H9 (cell line): ENCODE data around the gene ZSWIM8. TPM values are rescaled to one million over a fixed set of nuclear protein-coding genes. Genes with fewer than 3 reads are reported as not detected.
"Not testable (repeated sequence)": the region's sequence is repeated elsewhere in the genome, so short reads cannot be mapped to it uniquely, and the experiment has no call there.

Experiments used
- DNase-seq: peaks from one replicate; pipeline ENCODE4 v3.0.0-alpha.2; 2017
- H2AFZ ChIP-seq: one replicate; pipeline ENCODE4 v1.6.1; 2013; ENCODE audit warnings: mild to moderate bottlenecking, low read length, control low read depth, moderate library complexity
- H2AK5ac ChIP-seq: 2 replicates; pipeline ENCODE4 v1.6.1; 2013; ENCODE audit warnings: low read length, control low read depth, mixed read lengths; ENCODE audit not compliant: insufficient read length
- H2BK120ac ChIP-seq: one replicate; pipeline ENCODE4 v1.6.1; 2013; ENCODE audit warnings: low read depth, mild to moderate bottlenecking, low read length, control low read depth, inconsistent platforms; ENCODE audit not compliant: poor library complexity, severe bottlenecking
- H2BK12ac ChIP-seq: 2 replicates; pipeline ENCODE4 v1.6.1; 2013; ENCODE audit warnings: low read length, control low read depth, mixed read lengths, low read depth; ENCODE audit not compliant: insufficient read length
- H2BK15ac ChIP-seq: 2 replicates; pipeline ENCODE4 v1.6.1; 2013; ENCODE audit warnings: low read depth, low read length, control low read depth
- H2BK20ac ChIP-seq: one replicate; pipeline ENCODE4 v1.6.1; 2013; ENCODE audit warnings: low read depth, mild to moderate bottlenecking, low read length, control low read depth, inconsistent platforms; ENCODE audit not compliant: poor library complexity, severe bottlenecking
- H2BK5ac ChIP-seq: 2 replicates; pipeline ENCODE4 v1.6.1; 2013; ENCODE audit warnings: low read length, control low read depth, mixed read lengths; ENCODE audit not compliant: insufficient read length
- H3K14ac ChIP-seq: 2 replicates; pipeline ENCODE4 v1.6.1; 2013; ENCODE audit warnings: low read length, control low read depth; ENCODE audit not compliant: insufficient read depth
- H3K18ac ChIP-seq: 2 replicates; pipeline ENCODE4 v1.6.1; 2013; ENCODE audit warnings: low read depth, mild to moderate bottlenecking, mixed read lengths, low read length, control low read depth; ENCODE audit not compliant: insufficient read length
- H3K23ac ChIP-seq: 2 replicates; pipeline ENCODE4 v1.6.1; 2013; ENCODE audit warnings: low read length, control low read depth, mixed read lengths, low read depth; ENCODE audit not compliant: insufficient read length
- H3K23me2 ChIP-seq: 2 replicates; pipeline ENCODE4 v1.6.1; 2013; ENCODE audit warnings: low read depth, mild to moderate bottlenecking, mixed read lengths, low read length, control low read depth; ENCODE audit not compliant: insufficient read length, poor library complexity, severe bottlenecking
- H3K27ac ChIP-seq: 2 replicates; pipeline ENCODE4 v1.5.1; 2013; ENCODE audit warnings: low read length, control low read depth, mixed read lengths, low read depth; ENCODE audit not compliant: insufficient read length
- H3K27me3 ChIP-seq: 2 replicates; pipeline ENCODE4 v1.6.1; 2013; ENCODE audit warnings: low read length, control low read depth, inconsistent platforms; ENCODE audit not compliant: insufficient read depth
- H3K4ac ChIP-seq: 2 replicates; pipeline ENCODE4 v1.6.1; 2013; ENCODE audit warnings: low read depth, mild to moderate bottlenecking, control low read depth, inconsistent platforms, low read length, moderate library complexity
- H3K4me1 ChIP-seq: 2 replicates; pipeline ENCODE4 v1.6.1; 2013; ENCODE audit warnings: low read length, control low read depth, inconsistent platforms; ENCODE audit not compliant: insufficient read depth
- H3K4me2 ChIP-seq: 2 replicates; pipeline ENCODE4 v1.6.1; 2013; ENCODE audit warnings: low read length, control low read depth, mixed read lengths; ENCODE audit not compliant: insufficient read length, insufficient read depth
- H3K56ac ChIP-seq: 2 replicates; pipeline ENCODE4 v1.6.1; 2013; ENCODE audit warnings: low read depth, mild to moderate bottlenecking, mixed read lengths, low read length, control low read depth; ENCODE audit not compliant: insufficient read length
- H3K79me1 ChIP-seq: 2 replicates; pipeline ENCODE4 v1.6.1; 2013; ENCODE audit warnings: low read depth, mild to moderate bottlenecking, moderate library complexity, low read length, control low read depth, inconsistent platforms; ENCODE audit not compliant: insufficient read depth, poor library complexity, severe bottlenecking
- H3K79me2 ChIP-seq: 2 replicates; pipeline ENCODE4 v1.6.1; 2013; ENCODE audit warnings: low read length, control low read depth, inconsistent platforms; ENCODE audit not compliant: insufficient read depth
- H3K9ac ChIP-seq: 2 replicates; pipeline ENCODE4 v1.6.1; 2013; ENCODE audit warnings: low read length, control low read depth, mixed read lengths; ENCODE audit not compliant: insufficient read length; ENCODE audit errors: extremely low read depth
- H3K9me3 ChIP-seq: one replicate; pipeline ENCODE4 v1.6.1; 2013; ENCODE audit warnings: low read depth, low read length, inconsistent platforms; ENCODE audit not compliant: control insufficient read depth
- H3T11ph ChIP-seq: one replicate; pipeline ENCODE4 v1.6.1; 2013; ENCODE audit warnings: mild to moderate bottlenecking, low read length, control low read depth, inconsistent platforms
- H4K20me1 ChIP-seq: one replicate; pipeline ENCODE4 v1.6.1; 2013; ENCODE audit not compliant: control insufficient read depth, insufficient read length, insufficient read depth
- H4K5ac ChIP-seq: 2 replicates; pipeline ENCODE4 v1.6.1; 2013; ENCODE audit warnings: low read depth, mild to moderate bottlenecking, mixed read lengths, low read length, control low read depth; ENCODE audit not compliant: insufficient read length
- H4K8ac ChIP-seq: replicated peaks from 2 replicates; pipeline ENCODE4 v1.6.1; 2013; ENCODE audit warnings: low read length, control low read depth, mixed read lengths, low read depth; ENCODE audit not compliant: insufficient read length
- H4K91ac ChIP-seq: 2 replicates; pipeline ENCODE4 v1.6.1; 2013; ENCODE audit warnings: low read depth, mild to moderate bottlenecking, moderate library complexity, mixed read lengths, low read length, control low read depth; ENCODE audit not compliant: insufficient read length
- H3K27ac Mint-ChIP-seq, 3 experiments: 2 replicates in 2 of 3; 3 replicates in 1 of 3; pipeline ENCODE4 v1.8.0; 2020 to 2021; ENCODE audit warnings: mixed read lengths in 3 of 3, mild to moderate bottlenecking in 1 of 3, moderate library complexity in 1 of 3
- H3K27me3 Mint-ChIP-seq: 2 replicates; pipeline ENCODE4 v1.8.0; 2021; ENCODE audit warnings: low read depth, mild to moderate bottlenecking, moderate library complexity, mixed read lengths
- H3K36me3 Mint-ChIP-seq, 3 experiments: 2 replicates in 2 of 3; 3 replicates in 1 of 3; pipeline ENCODE4 v1.8.0; 2020 to 2021; ENCODE audit warnings: low read depth in 3 of 3, mixed read lengths in 3 of 3; ENCODE audit not compliant: insufficient read depth in 1 of 3
- H3K4me1 Mint-ChIP-seq, 2 experiments: 2 replicates each; pipeline ENCODE4 v1.8.0; 2020; ENCODE audit warnings: mixed read lengths in 2 of 2
- H3K4me3 Mint-ChIP-seq, 2 experiments: 2 replicates in 1 of 2; 3 replicates in 1 of 2; pipeline ENCODE4 v1.8.0; 2020 to 2021; ENCODE audit warnings: mild to moderate bottlenecking in 2 of 2, mixed read lengths in 2 of 2, moderate library complexity in 1 of 2
- H3K9me3 Mint-ChIP-seq, 2 experiments: 2 replicates in 1 of 2; 3 replicates in 1 of 2; pipeline ENCODE4 v1.8.0; 2020; ENCODE audit warnings: mild to moderate bottlenecking in 2 of 2, mixed read lengths in 2 of 2, moderate library complexity in 1 of 2
- WGBS: extraction: QIAGEN DNeasy Blood & Tissue Kit; methylation state at CpG from one replicate; pipeline ENCODE4 v1.1.7; 2013; ENCODE audit warnings: missing lambda C conversion rate, low lambda C conversion rate, mixed read lengths; ENCODE audit not compliant: insufficient read length; ENCODE audit errors: extremely low coverage; 5-methylcytosine and 5-hydroxymethylcytosine counted together
- total RNA-seq: library from RNA; stranded (reverse); gene quantifications from 2 replicates; pipeline ENCODE4 v1.2.1, GENCODE V29; 2021

The ZSWIM8 gene
- total RNA-seq, 1 experiment from 2014 or later = 41.0 TPM

GRCh38 chr10:73796035-73796434 is 10.6 kb downstream of the ZSWIM8 start:
- not testable (repeated sequence) for H3K4me2 ChIP-seq, H3K18ac ChIP-seq, H3K79me1 ChIP-seq, H4K91ac ChIP-seq, H3K9ac ChIP-seq, H3K27me3 Mint-ChIP-seq, H4K8ac ChIP-seq, H2BK5ac ChIP-seq, DNase-seq, H3K27ac ChIP-seq, H3K4me1 ChIP-seq, H3K4me1 Mint-ChIP-seq, H3T11ph ChIP-seq, H2AK5ac ChIP-seq, H3K27me3 ChIP-seq, H2BK12ac ChIP-seq, H2AFZ ChIP-seq, H3K9me3 Mint-ChIP-seq, H3K79me2 ChIP-seq, H3K4me3 Mint-ChIP-seq, H4K5ac ChIP-seq, H3K23me2 ChIP-seq, H2BK120ac ChIP-seq, H2BK15ac ChIP-seq, H3K56ac ChIP-seq, H3K14ac ChIP-seq, H3K9me3 ChIP-seq, H3K23ac ChIP-seq, H3K4ac ChIP-seq, H2BK20ac ChIP-seq, H3K27ac Mint-ChIP-seq, H4K20me1 ChIP-seq
- peaks cover 18 to 71% (median 43%) of the 10 kb centered on the region in 3 experiments; a peak in 6 of 7 replicates for H3K36me3 Mint-ChIP-seq
- no CpG with 5 or more reads among the region's 8 CpGs for WGBS
